Activated CD4-positive, alpha-beta T cell treated with anti-CD3 and anti-CD28 coated beads, Interleukin-2, amount 10 ng/mL, durations not matched to agents 7 days and 5 days (primary cell): ENCODE measurements around the gene SPRR4. TPM values are rescaled to one million over a fixed set of nuclear protein-coding genes. Genes with fewer than 3 reads are reported as not detected.

Source experiments
- CTCF ChIA-PET: fragments of 350-600 bp; sonication (Branson Sonifier 250); formaldehyde crosslinking; loops from one replicate; lab custom pipeline; 2021; ENCODE audit warnings: antibody characterized with exemption; lab: Charles Lee
- POLR2A ChIA-PET: fragments of 350-600 bp; sonication (Branson Sonifier 250); formaldehyde crosslinking; loops from one replicate; lab custom pipeline; 2021; ENCODE audit warnings: antibody characterized with exemption; lab: Charles Lee
- DNase-seq: peaks from one replicate; pipeline ENCODE4 v3.0.0-alpha.2; 2020
- H3K27ac Mint-ChIP-seq: one replicate; pipeline ENCODE4 v1.8.0; 2021; ENCODE audit warnings: mild to moderate bottlenecking, moderate library complexity, mixed read lengths
- H3K27me3 Mint-ChIP-seq: one replicate; pipeline ENCODE4 v1.8.0; 2021; ENCODE audit warnings: mixed read lengths
- H3K36me3 Mint-ChIP-seq: one replicate; pipeline ENCODE4 v1.8.0; 2021; ENCODE audit warnings: low read depth, mixed read lengths
- H3K4me1 Mint-ChIP-seq: one replicate; pipeline ENCODE4 v1.8.0; 2021; ENCODE audit warnings: mixed read lengths
- H3K4me3 Mint-ChIP-seq: one replicate; pipeline ENCODE4 v1.8.0; 2021; ENCODE audit warnings: mild to moderate bottlenecking, moderate library complexity, mixed read lengths
- H3K9me3 Mint-ChIP-seq: one replicate; pipeline ENCODE4 v1.8.0; 2021; ENCODE audit warnings: mixed read lengths
- total RNA-seq, 2 experiments: library from RNA; stranded (reverse); gene quantifications; one replicate each; pipeline ENCODE4 v1.2.3, GENCODE V29; 2021

SPRR4 gene
- total RNA-seq, 2 experiments from 2014 or later = not detected

DNA sequence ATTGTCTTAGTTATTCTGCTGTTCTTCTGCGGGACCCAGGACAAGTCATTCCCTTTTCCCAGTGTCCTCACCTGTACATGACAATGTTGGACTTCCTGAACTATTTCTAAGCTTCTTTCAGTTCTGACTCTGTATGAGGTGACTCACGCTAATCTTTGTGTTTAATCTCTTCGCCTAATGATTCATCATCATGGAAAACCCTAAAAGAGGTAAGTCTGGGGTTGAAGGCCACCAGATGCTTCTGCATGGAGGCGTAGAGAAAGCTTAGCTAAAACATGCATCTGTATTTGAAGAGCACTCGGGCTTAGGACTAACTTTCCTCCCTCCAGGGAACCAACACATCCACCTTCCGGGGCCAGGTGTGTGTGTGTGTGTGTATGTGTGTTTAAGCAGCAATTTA lies 16.0 kb upstream of the SPRR4 start:
- Mint-ChIP-seq H3K36me3 (no peaks in the 10 kb centered on the region), H3K9me3 (no peaks in the 10 kb centered on the region), H3K4me1 (no peaks in the 10 kb centered on the region), H3K27me3 (no peaks in the 10 kb centered on the region), H3K4me3 (no peak overlapping the region), H3K27ac (no peak overlapping the region)
- ChIA-PET CTCF (no interaction called here), POLR2A (no interaction called here)
- no peak for DNase-seq

DNA sequence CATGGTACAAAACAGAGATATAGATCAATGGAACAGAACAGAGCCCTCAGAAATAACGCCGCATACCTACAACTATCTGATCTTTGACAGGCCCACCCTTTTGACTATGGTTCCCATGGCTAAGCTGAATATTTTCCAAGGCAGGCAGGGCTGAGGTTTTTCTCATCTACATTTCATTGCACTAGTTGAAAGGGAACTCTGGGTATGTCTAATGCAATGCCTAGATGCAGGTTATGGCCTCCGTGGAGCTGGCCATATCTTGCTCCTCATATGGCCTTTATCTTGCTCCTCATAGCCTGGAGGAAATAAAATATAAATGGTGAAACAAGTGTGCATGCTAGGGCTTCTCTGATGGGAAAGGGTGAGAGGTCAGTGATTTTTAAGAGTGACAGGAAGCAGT lies 12.9 kb upstream of the SPRR4 start:
- H3K27ac Mint-ChIP-seq = no peak overlapping the region
- H3K27me3 Mint-ChIP-seq = no peaks in the 10 kb centered on the region
- H3K4me3 Mint-ChIP-seq = no peak overlapping the region
- H3K4me1 Mint-ChIP-seq = no peaks in the 10 kb centered on the region
- CTCF ChIA-PET = no interaction called here
- H3K36me3 Mint-ChIP-seq = no peaks in the 10 kb centered on the region
- no peaks in the 10 kb centered on the region for H3K9me3 Mint-ChIP-seq
- POLR2A ChIA-PET = no interaction called here
- DNase-seq = no peak

DNA sequence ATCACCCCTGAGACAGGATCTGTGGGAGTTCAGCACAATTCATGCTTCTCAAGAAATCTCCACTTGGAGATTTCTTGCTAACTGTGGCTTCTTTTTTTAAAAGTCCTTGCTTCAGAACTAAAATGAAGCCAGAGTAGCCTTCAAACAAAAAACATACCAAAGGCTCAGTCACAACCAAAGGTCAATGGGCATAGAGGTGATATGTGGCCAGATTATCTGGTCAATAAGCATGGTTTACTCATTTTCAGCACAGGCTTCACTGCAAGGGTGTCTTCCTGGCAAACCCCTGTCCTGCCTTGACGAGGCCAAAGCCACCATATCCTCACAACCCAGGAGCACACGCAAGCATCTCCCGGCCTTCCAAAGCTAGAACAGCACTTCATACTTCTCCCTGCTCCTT lies 11.2 kb upstream of the SPRR4 start:
- Mint-ChIP-seq H3K4me1 (no peaks in the 10 kb centered on the region), H3K36me3 (no peaks in the 10 kb centered on the region), H3K4me3 (no peak overlapping the region), H3K9me3 (no peaks in the 10 kb centered on the region), H3K27me3 (no peaks in the 10 kb centered on the region), H3K27ac (no peak overlapping the region)
- no peak for DNase-seq
- ChIA-PET CTCF (no interaction called here), POLR2A (no interaction called here)

DNA sequence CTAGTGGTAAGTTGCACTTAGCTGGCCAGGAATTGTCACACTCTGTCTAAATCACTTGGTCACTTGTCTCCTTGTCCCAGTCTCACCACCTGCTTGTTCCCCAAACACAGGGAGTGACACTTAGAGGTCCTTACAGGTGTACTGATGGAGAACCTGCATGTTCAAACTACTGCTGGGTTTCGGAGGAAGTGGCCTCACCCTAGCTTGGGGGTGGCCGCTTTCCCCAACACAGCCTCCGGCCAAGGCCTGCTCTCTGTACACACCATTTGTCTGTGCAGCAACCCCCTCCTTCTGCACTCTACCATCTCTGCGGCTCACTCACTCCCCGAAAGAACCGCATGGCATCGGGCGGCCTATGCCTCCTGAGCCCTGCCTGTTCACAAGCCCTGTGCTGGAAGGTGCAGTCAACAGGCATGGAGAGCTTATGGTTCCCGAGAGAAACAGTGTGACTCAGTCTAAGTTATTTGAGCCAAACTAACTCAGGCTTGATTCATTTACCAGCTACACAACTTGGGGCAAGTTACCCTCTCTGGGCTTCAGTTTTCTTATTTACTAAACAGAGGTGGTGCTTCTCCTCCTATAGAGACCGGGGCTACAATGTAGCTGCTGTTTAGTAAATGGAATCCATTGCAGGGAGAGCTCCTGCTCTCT lies 10.5 kb upstream of the SPRR4 start:
- CTCF ChIA-PET = no interaction called here
- Mint-ChIP-seq H3K27ac (no peak overlapping the region), H3K36me3 (no peaks in the 10 kb centered on the region), H3K4me1 (no peaks in the 10 kb centered on the region), H3K4me3 (no peak overlapping the region), H3K9me3 (no peaks in the 10 kb centered on the region), H3K27me3 (no peaks in the 10 kb centered on the region)
- POLR2A ChIA-PET = no interaction called here
- DNase-seq = no peak

DNA sequence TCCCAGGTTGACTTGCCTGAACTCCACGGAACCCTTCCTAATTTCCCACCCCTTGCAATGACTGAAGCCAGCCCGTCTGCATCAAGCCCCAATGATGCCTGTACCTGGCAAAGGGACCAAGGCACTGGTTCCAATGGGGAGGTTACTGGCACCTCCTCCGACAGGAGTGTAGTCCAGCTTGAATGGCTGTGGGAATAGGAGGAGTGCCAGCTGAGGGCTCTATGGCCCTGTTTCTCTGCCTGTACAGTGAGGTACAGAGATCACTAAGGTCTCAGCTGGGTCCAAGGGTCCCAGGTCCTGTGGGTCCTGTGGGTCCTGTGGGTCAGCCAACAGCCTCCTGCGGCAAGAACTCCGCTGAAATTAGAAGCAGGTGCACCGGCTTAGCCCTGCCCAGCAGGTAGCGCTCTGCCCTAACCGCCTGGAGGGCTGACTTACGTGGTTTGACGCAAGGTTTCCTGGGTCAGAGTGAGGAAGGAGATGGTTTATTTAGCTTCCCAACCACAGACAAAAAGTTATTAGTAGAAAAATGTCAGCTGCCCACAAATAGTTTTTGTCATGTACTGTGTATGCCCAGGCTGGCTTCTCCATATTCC lies 9.9 kb upstream of the SPRR4 start:
- Mint-ChIP-seq H3K27ac (no peak overlapping the region), H3K27me3 (peaks cover 2% of the 10 kb centered on the region), H3K36me3 (no peaks in the 10 kb centered on the region), H3K9me3 (no peaks in the 10 kb centered on the region), H3K4me3 (no peak overlapping the region), H3K4me1 (no peaks in the 10 kb centered on the region)
- ChIA-PET POLR2A (no interaction called here), CTCF (no interaction called here)
- DNase-seq = no peak

DNA sequence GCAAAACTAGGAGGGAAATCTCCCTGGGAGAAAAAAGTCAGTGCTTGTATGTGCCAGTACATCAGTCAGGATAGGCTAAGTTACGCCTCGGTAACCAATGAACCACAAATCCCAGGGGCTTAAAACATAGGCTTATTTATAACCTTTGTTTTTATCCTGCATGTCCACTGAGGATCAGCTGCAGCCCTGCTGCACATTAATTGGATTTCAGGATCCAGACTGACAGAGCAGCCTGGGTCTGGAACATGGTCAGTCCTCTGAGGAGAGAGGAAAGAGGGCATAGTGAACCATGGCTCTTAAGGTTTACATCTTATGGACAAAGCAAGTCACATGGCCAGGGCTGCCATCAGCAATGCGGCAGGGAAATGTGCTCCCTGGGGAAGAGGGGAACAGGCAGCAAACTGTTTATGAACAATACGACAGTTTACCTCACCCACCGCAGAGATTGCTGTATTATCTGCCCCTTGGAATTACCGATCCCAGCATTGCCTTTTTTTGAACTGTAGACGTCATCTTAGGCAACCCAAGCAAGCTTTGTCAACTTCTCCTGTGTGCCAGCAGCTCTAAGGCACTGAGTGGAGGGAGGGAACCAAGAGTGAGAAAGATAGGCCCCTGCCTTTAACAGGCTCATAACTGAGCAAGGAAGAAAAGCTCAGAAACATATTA lies 9.1 kb upstream of the SPRR4 start:
- no peak overlapping the region for H3K27ac Mint-ChIP-seq

DNA sequence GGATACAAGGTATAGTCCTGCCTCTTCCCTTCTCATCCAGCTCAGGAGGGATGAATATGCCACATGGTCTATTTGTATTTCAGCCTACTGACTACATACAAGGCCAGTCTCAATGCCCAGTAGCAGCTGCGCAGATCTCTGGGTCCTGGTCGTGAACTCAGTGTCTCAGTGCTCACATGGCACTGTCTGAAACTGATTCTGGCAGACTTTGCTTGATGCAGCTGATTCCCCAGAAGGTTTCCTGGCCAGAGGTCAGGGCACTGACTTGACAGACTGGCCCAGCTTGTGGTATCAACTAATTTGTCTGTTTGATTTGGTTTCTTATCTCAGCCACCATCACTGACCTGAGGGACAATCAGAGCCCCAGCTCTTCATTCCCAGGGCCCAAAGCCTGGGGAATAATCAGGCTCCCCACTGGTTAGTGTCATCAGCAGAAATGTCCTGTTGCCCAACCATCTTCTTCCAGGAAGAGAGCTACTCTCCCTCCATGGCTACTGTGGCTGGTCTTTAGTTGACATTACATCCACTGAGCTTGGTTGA lies 7.5 kb upstream of the SPRR4 start:
- no peaks in the 10 kb centered on the region for H3K36me3 Mint-ChIP-seq
- peaks cover 3% of the 10 kb centered on the region for H3K27me3 Mint-ChIP-seq
- H3K27ac Mint-ChIP-seq = no peak overlapping the region
- H3K4me1 Mint-ChIP-seq = peaks cover 6% of the 10 kb centered on the region
- no peaks in the 10 kb centered on the region for H3K9me3 Mint-ChIP-seq
- H3K4me3 Mint-ChIP-seq = no peak overlapping the region
- POLR2A ChIA-PET = no interaction called here
- CTCF ChIA-PET = no interaction called here
- DNase-seq = no peak

More for the DNA sequence above, 9.1 kb upstream of the SPRR4 start:
- POLR2A ChIA-PET = no interaction called here
- no peaks in the 10 kb centered on the region for H3K9me3 Mint-ChIP-seq
- H3K4me3 Mint-ChIP-seq = no peak overlapping the region
- no peaks in the 10 kb centered on the region for H3K36me3 Mint-ChIP-seq
- CTCF ChIA-PET = no interaction called here
- peaks cover 3% of the 10 kb centered on the region for H3K27me3 Mint-ChIP-seq
- H3K4me1 Mint-ChIP-seq = no peaks in the 10 kb centered on the region
- no peak for DNase-seq

DNA sequence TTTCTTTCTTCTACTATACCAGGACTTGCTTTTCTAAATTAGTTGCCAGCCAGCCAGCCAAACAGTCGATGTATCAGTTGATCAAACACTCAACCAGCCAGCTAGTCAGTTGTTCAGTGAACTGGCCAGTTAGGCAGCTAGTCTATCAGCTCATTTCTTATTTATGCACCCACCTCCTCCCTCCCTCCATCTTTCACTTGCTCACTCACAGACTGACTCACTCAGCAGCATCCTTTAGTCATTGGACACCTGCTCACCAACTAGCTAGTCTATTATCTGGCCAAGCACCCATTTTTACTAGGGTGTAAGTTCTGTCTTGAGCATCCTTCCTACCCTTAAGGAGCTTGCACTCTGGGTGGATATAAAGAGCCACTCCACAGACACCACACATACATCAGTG lies 5.9 kb upstream of the SPRR4 start:
- no peak overlapping the region for H3K4me3 Mint-ChIP-seq
- POLR2A ChIA-PET = no interaction called here
- H3K36me3 Mint-ChIP-seq = no peaks in the 10 kb centered on the region
- CTCF ChIA-PET = no interaction called here
- no peak for DNase-seq
- H3K27me3 Mint-ChIP-seq = peaks cover 3% of the 10 kb centered on the region
- H3K9me3 Mint-ChIP-seq = no peaks in the 10 kb centered on the region
- no peak overlapping the region for H3K27ac Mint-ChIP-seq
- peaks cover 6% of the 10 kb centered on the region for H3K4me1 Mint-ChIP-seq

DNA sequence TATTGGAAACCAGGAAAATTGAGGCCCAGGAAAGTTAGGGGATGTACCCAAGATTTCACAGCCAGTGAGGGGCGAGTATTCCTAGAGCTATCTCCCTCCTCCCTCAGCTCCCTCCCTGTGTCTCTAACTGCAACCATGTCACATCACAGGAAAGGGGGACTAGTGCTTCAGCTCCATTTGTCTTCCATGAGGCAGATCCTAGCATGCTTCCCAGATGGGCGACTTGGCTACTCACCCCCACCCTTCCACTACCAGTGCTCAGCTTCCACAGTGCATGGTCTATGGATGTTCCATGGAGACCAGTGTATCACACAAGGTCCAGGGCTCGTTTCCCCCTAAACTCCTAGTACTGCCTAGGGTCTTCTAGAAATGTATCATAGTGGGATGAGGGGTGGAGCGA lies 4.6 kb upstream of the SPRR4 start:
- POLR2A ChIA-PET = no interaction called here
- H3K27ac Mint-ChIP-seq = no peak overlapping the region
- H3K4me3 Mint-ChIP-seq = no peak overlapping the region
- peaks cover 6% of the 10 kb centered on the region for H3K4me1 Mint-ChIP-seq
- no peaks in the 10 kb centered on the region for H3K9me3 Mint-ChIP-seq
- no peaks in the 10 kb centered on the region for H3K36me3 Mint-ChIP-seq
- CTCF ChIA-PET = no interaction called here
- DNase-seq = no peak
- H3K27me3 Mint-ChIP-seq = peaks cover 3% of the 10 kb centered on the region

DNA sequence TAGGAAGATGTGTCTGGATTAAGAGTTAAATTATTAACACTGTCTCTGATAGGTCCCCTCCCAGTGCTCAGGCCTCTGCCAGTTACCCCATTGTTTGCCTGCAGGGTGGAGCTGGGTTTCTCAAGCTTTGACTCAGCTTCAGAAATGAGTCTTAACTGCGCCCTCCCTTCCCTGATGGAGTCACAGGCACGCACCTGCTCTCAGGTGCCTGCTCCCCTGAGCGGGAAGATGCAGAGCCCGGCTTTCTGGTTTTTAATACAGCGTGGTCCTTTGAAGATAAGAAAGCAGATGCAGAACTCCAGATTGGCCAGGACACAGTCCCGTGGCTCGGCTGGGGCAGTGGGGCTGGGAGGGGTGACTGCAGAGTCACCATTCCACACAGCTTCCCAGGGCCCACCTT lies 3.2 kb upstream of the SPRR4 start:
- H3K36me3 Mint-ChIP-seq = no peaks in the 10 kb centered on the region
- H3K27ac Mint-ChIP-seq = no peak overlapping the region
- ChIA-PET CTCF (interaction anchor here (0.7 to 0.8 kb wide), 2 partner anchors 25 to 41 kb away, joined by 3 read pairs; no protein-coding TSS in a partner anchor), POLR2A (no interaction called here)
- H3K9me3 Mint-ChIP-seq = no peaks in the 10 kb centered on the region
- H3K4me1 Mint-ChIP-seq = peaks cover 6% of the 10 kb centered on the region
- H3K4me3 Mint-ChIP-seq = no peak overlapping the region
- H3K27me3 Mint-ChIP-seq = peaks cover 3% of the 10 kb centered on the region
- DNase-seq = no peak

DNA sequence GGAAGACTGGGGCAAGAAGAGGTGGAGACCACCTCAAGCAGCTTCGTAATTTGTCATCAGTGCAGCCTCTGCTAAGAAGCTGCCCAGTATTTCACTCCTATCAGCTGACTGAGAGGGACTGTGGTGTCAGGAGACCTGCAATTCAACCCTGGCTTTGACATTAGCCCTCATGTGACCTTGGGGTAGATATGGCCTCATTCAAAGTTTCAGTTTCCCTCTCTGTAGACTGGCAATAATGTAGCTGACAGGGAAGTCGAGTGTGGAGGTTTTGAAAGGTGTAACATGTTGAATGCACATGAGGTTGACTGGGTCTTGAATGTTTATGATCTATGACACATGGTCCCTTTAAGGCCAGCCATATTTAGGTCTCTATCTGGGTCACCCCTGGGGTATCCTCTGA lies 2.2 kb upstream of the SPRR4 start:
- H3K4me1 Mint-ChIP-seq = peaks cover 6% of the 10 kb centered on the region
- H3K9me3 Mint-ChIP-seq = no peaks in the 10 kb centered on the region
- H3K4me3 Mint-ChIP-seq = no peak overlapping the region
- POLR2A ChIA-PET = no interaction called here
- peak overlapping the region; percentile 51 for H3K27ac Mint-ChIP-seq
- no peak for DNase-seq
- peaks cover 3% of the 10 kb centered on the region for H3K27me3 Mint-ChIP-seq
- no peaks in the 10 kb centered on the region for H3K36me3 Mint-ChIP-seq
- CTCF ChIA-PET = no interaction called here

DNA sequence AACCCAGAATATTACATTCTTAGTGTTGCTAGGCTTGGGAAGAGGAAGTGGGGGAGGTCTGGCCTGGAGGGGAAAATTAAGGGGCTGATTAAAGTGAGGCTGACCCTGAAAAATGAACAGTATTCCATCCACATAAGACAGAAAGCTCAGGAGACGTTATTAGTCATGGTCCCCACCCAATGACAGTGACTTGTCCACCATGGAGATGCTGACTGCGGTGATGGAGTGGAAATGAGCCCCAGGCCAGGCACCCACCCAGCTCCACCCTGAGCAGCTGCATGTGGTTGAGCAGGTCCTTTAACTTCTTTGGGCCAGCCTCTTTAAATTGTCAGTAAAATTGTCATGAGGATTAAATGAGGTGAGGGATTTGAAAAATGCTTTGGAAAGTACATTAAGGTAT lies 1.4 kb upstream of the SPRR4 start:
- Mint-ChIP-seq H3K27me3 (peaks cover 3% of the 10 kb centered on the region), H3K4me3 (no peak overlapping the region), H3K9me3 (no peaks in the 10 kb centered on the region), H3K36me3 (no peaks in the 10 kb centered on the region), H3K27ac (no peak overlapping the region), H3K4me1 (peaks cover 6% of the 10 kb centered on the region)
- POLR2A ChIA-PET = no interaction called here
- CTCF ChIA-PET = no interaction called here
- DNase-seq = no peak

DNA sequence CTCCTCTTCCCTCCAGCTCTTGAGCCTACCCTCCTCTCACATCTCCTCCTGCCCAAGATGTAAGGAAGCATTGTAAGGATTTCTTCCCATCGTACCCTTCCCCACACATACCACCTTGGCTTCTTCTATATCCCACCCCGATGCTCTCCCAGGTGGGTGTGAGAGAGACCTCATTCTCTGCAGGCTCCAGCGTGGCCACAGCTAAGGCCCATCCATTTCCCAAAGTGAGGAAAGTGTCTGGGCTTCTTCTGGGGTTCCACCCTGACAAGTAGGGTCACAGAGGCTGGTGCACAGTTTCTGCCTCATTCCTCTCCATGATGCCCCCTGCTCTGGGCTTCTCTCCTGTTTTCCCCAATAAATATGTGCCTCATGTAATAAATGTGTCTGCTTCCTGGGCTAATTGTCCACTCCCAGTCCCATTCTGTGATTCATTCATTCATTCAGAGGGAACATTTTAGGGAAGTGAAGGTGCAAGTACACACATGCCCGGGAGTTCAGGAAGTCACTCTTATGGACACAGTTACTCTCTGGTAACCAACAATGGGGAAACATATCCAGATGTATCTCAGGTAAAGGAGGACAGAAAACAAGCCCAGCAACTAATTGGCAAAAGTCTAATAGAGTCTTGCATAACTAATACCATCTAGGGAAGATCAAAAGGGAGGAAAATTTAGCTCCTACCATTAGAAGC lies 1.9 kb downstream of the SPRR4 start:
- ChIA-PET POLR2A (no interaction called here), CTCF (no interaction called here)
- Mint-ChIP-seq H3K27me3 (peaks cover 4% of the 10 kb centered on the region), H3K9me3 (no peaks in the 10 kb centered on the region), H3K4me1 (peaks cover 2% of the 10 kb centered on the region), H3K27ac (no peak overlapping the region), H3K36me3 (no peaks in the 10 kb centered on the region), H3K4me3 (no peak overlapping the region)
- no peak for DNase-seq
